T follicular helper cell (primary cell): Measurements from ENCODE around the gene USH1G.
"Not testable (repeated sequence)": the region's sequence is repeated elsewhere in the genome, so short reads cannot be mapped to it uniquely, and the experiment has no call there.

ENCODE experiments used
- DNase-seq: peaks from one replicate; pipeline ENCODE4 v3.0.0-alpha.2; 2020; ENCODE audit warnings: low read depth

The USH1G gene

GRCh38 chr17:74874615-74875037 lies 48.4 kb downstream of the USH1G start:
- DNase-seq: no peak

GRCh38 chr17:74873874-74874614 lies 49.0 kb downstream of the USH1G start:
- no peak for DNase-seq

- peak; percentile 99 for DNase-seq
Observed at GRCh38 chr17:74873037-74873873, 49.8 kb downstream of the USH1G start.

- peak; percentile 15 for DNase-seq
Observed at GRCh38 chr17:74872313-74873036, 50.6 kb downstream of the USH1G start, which contains the start of gene FDXR. TSS of gene FDXR (minus strand) at chr17:74872994. CDS start at chr17:74872944, 50 bp downstream.

- DNase-seq: no peak
Observed at GRCh38 chr17:74871356-74872076, 51.5 kb downstream of the USH1G start.

- no peak for DNase-seq
Observed at GRCh38 chr17:74870512-74870911, 52.5 kb downstream of the USH1G start.

GRCh38 chr17:74870028-74870427 lies 53.0 kb downstream of the USH1G start:
- DNase-seq: not testable (repeated sequence)

- no peak for DNase-seq
Observed at GRCh38 chr17:74868908-74869255, 54.2 kb downstream of the USH1G start.

- DNase-seq: no peak
Observed at GRCh38 chr17:74868251-74868907, 54.7 kb downstream of the USH1G start.

- no peak for DNase-seq
Observed at GRCh38 chr17:74866198-74866835, 56.7 kb downstream of the USH1G start.
